NCI-H82 treated with DMSO at 0.1 percent for 48 hours (cell line): Measurements from ENCODE around the gene OR2L3.
"Not testable (repeated sequence)": the region's sequence is repeated elsewhere in the genome, so short reads cannot be mapped to it uniquely, and the experiment has no call there.

Experiments
- DNase-seq: peaks from one replicate; lab custom pipeline; 2025; ENCODE audit not compliant: unreplicated experiment; lab: John Stamatoyannopoulos, UW

Gene OR2L3, protein sequence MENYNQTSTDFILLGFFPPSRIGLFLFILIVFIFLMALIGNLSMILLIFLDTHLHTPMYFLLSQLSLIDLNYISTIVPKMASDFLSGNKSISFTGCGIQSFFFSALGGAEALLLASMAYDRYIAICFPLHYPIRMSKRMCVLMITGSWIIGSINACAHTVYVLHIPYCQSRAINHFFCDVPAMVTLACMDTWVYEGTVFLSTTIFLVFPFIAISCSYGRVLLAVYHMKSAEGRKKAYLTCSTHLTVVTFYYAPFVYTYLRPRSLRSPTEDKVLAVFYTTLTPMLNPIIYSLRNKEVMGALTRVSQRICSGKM

GRCh38 chr1:248046536-248046935 lies at the start of gene OR2L3:
TSS of gene OR2L3 (plus strand) at chr1:248046836. CDS start at chr1:248060682, 13,846 bp downstream.
- DNase-seq: no peak

DNA sequence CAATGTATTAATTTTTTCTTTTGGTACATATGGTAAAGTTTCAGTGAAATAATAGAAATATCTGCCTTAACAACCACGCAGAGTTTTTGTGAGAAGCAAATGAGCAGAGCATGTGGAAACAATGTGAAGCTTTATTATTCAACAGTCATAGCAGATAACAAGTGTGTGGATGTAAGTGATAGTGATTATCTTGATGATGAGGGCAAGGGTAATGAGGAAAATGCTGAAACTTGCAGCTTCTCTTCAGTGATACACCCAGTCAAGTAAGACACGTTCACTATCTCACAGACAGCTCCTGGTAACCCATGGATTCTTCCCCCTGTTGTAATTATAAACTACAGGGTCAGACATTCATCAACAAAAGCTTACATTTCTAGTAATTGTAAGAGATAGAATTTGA lies 47.8 kb upstream of the OR2L3 start:
- no peak for DNase-seq

- DNase-seq: no peak
Observed at GRCh38 chr1:248000169-248000568, 46.5 kb upstream of the OR2L3 start.

GRCh38 chr1:248007778-248008177 lies 38.9 kb upstream of the OR2L3 start:
- no peak for DNase-seq

- no peak for DNase-seq
Observed at GRCh38 chr1:248009681-248010080, 37.0 kb upstream of the OR2L3 start.

- no peak for DNase-seq
Observed at GRCh38 chr1:248013229-248013710, 33.4 kb upstream of the OR2L3 start, which contains the start of gene OR2L5. TSS of gene OR2L5 (plus strand) at chr1:248013660. CDS start at chr1:248021948, 8,288 bp downstream.

- DNase-seq: no peak
Observed at GRCh38 chr1:248015803-248016202, 30.8 kb upstream of the OR2L3 start.

DNA sequence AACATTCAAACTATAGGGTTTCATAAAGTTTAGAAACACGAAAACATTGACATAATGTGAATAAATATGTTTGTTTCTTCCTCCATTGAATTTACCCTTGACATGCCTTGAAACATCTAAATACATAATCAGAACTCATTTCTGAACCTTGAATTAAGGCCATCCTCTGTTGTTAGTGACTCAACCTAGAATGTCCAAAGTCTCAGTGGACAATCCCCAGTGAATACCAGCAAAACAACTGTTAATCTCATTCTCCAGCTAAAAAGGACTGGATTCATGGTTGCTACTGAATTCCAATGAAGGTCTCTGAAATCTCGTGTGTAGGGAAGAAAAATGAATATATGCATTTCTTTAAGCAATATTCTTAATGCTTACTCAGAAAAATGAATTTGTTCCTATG lies 16.9 kb upstream of the OR2L3 start, which contains the start of gene OR2L2:
TSS of gene OR2L2 (plus strand) at position 301 of the 400 bp plus-strand sequence. CDS start 8,198 bp downstream, outside the sequence.
- DNase-seq: no peak

DNA sequence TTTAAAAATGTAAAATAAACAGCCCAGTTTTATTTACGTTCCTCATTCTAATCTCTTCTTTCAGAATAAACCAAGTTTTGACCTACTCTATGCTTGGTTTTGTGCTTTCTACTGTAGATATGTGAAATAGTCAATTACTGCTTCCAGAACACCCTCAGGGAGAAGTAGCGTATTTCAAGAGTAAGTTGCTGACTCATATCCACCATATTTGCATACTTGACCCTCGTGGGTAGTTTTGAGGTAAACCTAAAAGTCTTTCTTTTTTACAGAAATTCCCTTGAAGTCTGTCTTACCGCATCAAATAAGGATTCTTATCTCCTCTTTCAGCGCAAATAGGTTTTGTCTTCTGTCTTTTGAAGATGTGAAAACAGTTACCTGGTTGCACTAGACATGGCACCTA lies 1.4 kb upstream of the OR2L3 start:
- DNase-seq: no peak

GRCh38 chr1:248047008-248047407 lies 372 bp downstream of the OR2L3 start:
- no peak for DNase-seq

DNA sequence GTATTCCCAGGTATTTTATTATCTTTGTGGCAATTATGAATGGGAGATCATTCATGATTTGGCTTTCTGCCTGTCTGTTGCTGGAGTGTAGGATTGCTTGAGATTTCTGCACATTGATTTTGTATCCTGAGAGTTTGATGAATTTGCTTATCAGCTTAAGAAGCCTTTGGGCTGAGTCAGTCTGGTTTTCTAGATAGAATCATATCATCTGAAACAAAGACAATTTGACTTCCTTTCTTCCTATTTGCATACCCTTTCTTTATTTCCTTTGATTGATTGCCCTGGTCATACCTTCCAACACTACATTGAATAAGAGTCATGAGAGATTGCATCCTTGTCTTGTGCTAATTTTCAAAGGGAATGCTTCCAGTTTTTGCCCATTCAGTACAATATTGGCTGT lies 8.0 kb downstream of the OR2L3 start:
- DNase-seq: no peak

- DNase-seq: no peak
Observed at GRCh38 chr1:248055261-248055660, 8.6 kb downstream of the OR2L3 start.

DNA sequence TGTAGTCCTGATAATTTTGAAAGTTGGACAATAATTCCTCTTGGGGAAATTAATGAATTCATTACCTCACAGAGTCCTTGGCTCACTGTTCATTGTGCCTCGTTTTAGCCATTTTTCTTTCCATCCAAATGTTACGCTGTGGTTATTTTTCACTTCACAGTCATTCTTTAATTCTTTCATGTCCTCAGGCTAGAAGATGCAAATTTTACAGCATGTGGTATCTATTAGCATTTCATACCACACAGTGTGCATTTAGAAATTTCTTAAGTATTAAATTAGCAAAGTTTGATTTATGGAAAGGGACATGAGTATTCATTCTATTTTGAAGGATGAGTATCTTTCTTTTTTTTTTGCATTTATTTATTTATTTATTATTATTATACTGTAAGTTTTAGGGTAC lies 18.4 kb downstream of the OR2L3 start:
- no peak for DNase-seq

DNA sequence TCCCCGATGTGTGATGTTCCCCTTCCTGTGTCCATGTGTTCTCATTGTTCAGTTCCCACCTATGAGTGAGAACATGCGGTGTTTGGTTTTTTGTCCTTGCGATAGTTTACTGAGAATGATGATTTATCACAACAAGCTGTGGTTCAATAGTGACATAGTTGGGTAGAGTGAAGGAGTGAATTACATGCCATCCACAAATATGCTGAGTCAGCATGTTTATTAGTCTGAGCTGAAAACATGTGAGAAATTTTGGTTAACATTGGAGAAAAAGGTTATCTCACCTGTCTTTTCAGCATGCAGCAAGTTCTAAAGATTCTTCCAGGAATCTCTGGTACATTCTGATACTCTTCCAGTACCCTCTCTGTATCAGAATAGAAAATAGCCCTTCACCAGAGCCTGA lies 19.0 kb downstream of the OR2L3 start:
- no peak for DNase-seq

DNA sequence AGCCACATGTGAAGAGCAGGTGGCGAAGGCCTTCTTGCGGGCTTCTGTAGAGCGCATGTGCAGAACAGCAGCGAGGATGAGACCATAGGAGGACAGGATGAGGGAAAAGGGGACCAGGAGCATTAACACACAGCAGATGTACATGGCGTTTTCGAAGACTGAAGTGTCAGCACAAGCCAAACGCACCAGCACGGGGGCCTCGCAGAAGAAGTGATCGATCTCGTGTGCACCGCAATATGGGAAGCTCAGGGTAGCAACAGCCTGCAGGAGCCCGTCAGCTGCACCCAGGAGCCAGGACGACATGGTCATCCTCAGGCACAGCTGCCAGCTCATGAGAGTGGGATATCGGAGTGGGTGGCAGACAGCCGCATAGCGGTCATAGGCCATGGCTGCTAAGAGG lies 37.2 kb downstream of the OR2L3 start:
- DNase-seq: not testable (repeated sequence)

- DNase-seq: no peak
Observed at GRCh38 chr1:248094884-248095283, 48.2 kb downstream of the OR2L3 start, which contains the start of gene OR2L13. TSS of gene OR2L13 (plus strand) at chr1:248095184. CDS start at chr1:248099376, 4,192 bp downstream.

DNA sequence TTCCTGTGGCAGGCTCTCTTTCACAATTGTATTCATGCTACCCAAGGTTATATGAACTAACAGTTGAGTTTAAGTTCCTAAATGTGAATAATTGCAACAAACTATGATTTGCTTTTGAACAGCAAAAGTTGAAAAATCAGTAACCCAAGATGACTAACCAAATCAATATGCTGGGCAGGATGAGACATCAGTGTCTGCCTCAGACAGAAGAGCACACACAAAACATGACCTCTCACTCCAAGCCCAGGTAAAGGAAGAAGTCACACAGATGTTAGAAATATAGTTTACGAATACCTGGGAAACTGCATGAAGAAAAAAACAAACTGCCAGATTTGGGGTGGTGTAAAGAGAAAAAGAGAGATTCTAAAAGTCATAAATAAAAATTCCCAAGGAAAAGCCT lies 51.9 kb downstream of the OR2L3 start:
- DNase-seq: no peak

GRCh38 chr1:248102847-248103246 lies 56.2 kb downstream of the OR2L3 start:
- no peak for DNase-seq

- DNase-seq: no peak
Observed at GRCh38 chr1:248111157-248111556, 64.5 kb downstream of the OR2L3 start.
